Mucosa of gallbladder (tissue), 1 donor: ENCODE measurements around the gene FBXO21. TPM values are rescaled to one million over a fixed set of nuclear protein-coding genes. Genes with fewer than 3 reads are reported as not detected.

Experiments used
- DNase-seq: peaks from one replicate; pipeline ENCODE4 v3.0.0-alpha.2; 2020; ENCODE audit warnings: low spot score
- total RNA-seq: library from RNA; stranded (reverse); gene quantifications from one replicate; pipeline ENCODE4 v1.2.1, GENCODE V29; 2021
- donor health status: DM: no; HTN: no; CAD: no.

FBXO21 gene
- total RNA-seq, 1 donor from 2014 or later, result 69.4 TPM

GRCh38 chr12:117139025-117139717 lies 51.1 kb downstream of the FBXO21 start:
- no peak for DNase-seq

DNA sequence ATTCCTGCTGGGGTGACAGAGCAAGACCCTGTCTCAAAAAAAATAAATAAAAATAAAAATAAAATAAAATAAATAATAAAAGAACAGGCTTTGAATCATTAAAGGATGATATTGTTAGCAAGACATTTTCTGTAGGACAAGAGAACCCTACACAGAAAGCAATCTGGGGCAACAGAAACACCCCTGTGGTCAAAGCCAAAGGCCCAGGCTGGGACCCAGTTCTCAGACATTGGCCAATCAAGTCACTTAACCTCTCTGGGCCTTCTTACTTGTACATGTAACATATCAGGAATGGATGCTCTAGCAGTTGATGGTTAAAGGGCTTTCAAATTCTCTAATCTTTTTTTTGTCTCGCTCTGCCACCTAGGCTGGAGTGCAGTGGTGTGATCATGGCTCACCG lies 55.5 kb downstream of the FBXO21 start:
- no peak for DNase-seq

GRCh38 chr12:117134059-117134458 lies 56.2 kb downstream of the FBXO21 start:
- DNase-seq, result no peak

DNA sequence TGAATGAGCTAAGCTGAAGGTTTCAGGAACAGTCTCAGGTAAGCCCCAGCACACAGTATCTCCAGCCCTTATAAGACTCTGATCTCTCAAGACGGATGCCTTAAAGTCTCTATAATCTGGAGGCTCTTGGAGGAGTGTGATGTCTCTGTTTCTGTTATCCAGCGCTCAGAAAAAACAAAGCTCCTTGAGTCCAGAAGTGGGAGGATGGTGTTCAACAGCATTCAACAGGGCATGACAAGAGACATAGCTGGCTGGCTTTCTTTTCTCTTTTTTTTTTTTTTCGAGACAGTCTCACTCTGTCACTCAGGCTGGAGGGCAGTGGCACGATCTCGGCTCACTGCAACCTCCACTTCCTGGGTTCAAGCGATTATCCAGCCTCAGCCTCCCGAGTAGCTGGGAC lies 59.5 kb downstream of the FBXO21 start:
- no peak for DNase-seq

- no peak for DNase-seq
Measured at GRCh38 chr12:117129391-117129790, 60.9 kb downstream of the FBXO21 start.

DNA sequence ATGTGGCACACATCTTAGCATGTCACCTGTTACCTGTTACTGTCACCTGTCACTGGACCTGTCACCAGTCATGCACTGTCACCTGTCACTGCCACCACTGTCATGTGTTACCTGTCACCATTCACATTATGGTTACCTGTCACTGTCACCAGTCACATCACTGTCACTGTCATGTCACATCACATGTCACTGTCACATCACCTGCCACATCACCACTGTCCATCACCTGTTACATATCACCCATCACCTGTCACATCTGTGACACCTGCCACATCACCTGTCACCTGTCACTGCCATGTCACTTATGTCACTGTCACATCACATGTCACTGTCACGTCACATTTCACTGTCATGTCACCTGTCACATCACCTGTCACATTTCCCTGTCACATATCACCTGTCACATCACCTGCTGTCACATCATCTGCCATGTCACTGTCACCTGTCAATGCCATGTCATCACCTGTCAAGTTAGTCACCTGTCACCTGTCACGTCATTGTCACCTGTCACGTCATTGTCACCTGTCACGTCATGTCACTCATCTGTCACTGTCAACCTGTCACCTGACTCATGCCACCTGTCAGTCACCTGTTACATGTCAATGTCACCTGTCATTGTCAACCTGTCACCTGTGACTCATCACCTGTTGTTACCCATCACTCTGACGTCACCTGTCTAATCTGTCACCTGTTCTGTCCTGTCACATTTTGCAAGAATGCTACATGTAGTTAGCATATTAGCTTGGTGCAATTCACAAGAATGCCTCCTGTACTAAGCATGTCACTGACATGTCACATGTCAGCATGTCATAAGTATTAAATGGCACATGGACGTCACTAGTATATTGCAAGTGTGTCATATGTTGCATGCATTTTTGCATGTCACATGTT lies 62.1 kb downstream of the FBXO21 start:
- DNase-seq, result no peak

- DNase-seq, result no peak
Measured at GRCh38 chr12:117126335-117126734, 63.9 kb downstream of the FBXO21 start.

DNA sequence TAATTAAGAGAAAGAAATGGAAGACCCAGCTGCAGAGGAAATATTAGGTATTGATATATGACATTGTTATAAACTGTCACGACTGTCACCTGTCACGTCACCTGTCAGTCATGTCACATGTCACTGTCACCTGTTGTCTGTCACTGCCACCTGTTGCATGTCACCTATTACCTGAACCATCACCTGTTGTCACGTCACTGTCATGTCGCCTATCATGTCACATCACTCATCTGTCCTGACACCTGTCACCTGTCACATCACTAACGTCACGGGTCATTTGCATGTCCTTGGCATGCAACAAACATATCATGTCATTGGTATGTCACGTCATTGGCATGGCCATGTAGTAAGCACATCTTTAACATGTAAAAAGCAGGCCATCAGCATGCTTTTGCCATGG lies 64.5 kb downstream of the FBXO21 start:
- no peak for DNase-seq

GRCh38 chr12:117125272-117125613 lies 65.0 kb downstream of the FBXO21 start:
- DNase-seq, result no peak

DNA sequence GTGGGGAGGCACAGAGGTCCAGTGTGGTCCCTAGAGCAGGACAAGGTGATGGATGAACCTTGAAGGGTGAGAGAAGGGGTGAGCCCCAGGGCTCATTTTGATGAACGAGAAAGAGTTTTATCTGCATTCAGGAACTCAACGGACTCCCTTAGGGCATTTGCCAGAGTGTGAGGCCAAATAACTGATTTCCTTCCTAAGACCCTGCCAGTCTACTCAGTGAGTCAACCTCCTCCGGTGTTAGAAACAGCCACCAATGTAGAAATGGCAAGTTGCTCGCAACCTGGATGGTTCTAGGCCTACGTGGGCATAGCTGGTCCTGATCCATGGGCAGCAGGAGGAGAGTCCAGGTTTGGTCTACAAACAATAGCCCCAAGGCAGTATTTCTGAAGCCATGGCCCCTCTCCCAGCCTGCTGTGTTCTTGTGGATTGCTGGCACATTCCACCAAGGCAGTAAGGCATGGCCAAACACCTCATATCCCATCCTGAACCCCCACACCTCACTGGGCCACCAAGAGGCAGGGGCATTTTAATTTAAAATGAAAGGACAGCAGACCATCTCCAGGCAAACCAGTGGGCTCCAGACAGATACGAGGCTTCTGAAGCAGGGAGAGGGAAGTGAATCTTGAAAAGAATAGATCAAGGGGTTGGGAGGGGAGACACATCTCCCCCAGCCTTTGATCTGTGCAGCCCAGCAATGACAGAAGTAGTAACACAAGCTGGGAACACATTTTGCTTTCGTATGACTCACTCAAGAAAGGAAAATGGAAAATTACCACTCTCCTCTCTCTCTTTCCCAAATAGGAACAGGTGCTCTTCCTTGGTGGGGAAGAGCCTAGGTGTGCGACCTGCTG lies 65.6 kb downstream of the FBXO21 start:
- no peak for DNase-seq

DNA sequence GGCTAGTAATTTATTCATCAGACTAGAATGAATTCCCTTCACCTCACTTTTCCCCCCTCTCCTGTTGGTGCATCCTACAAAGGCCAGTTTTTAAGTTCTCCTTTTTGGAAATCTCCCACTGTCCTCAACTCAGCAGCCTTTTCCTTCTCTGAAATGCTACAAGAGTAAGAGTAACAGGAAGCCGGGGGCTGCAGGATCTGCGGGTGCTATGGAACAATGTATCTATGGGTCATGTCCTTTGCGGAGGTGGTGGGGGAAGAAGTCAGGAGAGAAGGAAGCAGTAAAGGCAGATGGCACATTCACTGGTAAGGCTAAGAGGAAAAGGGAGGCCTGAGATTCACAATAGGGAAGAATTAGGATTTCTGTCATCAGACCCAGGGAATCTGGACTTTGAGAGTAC lies 68.8 kb downstream of the FBXO21 start:
- no peak for DNase-seq

DNA sequence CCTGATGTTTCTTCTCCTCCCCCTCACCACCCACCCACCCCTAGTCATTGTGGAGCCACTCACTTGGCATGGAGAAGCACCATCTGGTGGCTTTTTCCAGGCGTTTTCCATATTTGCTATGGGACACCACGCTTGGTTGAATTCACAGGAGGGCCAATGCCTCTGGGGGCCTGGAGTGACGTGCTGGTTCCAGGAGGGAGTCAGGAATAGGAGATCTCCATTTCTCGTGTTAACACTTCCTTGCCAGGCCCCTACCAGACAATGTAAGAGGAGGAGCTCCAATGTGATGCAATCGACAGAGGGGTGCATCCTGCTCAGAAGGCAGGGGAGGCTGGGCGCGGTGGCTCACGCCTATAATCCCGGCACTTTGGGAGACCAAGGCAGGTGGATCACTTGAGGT lies 69.5 kb downstream of the FBXO21 start:
- no peak for DNase-seq

- DNase-seq, result no peak
Measured at GRCh38 chr12:117119592-117120198, 70.6 kb downstream of the FBXO21 start.

DNA sequence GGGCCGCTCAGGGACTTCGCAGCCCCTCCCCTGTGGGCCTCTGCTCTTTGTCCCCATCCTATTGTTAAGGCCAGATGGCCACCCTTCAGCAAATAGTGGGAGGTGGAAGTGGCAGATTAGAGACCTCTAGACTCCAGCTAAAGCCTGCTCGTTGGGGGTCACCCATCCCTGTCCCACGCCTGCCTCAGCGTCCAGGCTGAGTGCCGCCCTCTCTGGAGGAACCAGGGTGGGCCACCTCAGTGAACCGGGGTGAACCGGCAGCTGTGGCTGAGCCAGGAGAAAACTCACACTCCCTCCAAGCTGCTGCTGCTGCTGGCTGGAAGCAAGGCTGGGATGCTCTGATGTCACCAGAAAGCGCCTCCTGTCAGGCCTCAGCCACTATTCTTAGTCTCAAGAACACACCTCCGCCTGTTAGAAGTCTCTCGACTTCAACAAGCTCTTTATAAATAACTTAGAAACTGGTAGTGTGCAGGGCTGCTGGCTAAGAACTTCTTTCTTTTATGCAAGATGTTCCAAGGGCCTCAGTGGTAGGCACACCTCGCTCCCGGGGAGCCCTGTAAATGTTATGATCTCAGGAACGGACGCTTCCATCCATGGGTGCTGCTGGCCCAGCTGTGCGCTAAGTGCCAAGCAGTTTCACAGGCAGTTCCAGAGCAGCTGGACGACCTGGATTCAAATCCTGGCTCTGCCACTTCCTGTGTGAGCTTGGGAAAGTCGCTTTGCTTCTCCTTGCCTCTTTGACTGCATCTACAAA lies 71.3 kb downstream of the FBXO21 start:
- DNase-seq, result no peak

DNA sequence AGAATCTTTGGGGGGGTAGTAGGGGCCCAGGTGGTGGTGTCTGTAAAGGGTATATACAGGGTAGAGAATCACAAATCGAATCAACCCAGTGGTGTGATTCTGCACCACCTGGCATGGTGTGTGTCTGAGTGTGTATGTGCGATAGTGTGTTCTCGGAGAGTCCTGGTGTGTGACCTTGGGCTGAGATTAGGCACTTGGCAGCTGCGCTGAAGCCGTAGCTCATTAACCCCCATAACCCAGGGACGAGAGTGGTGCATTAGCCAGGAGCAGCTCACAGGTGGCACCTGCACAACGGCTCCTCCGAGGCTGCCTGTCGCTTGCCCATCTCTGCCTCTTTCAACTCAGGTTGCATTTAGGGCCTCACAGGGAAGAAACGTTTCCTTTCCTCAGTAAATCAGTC lies 75.5 kb downstream of the FBXO21 start:
- DNase-seq, result no peak

GRCh38 chr12:117113231-117113630 lies 77.0 kb downstream of the FBXO21 start:
- no peak for DNase-seq

- DNase-seq, result no peak
Measured at GRCh38 chr12:117111821-117112595, 78.3 kb downstream of the FBXO21 start.

DNA sequence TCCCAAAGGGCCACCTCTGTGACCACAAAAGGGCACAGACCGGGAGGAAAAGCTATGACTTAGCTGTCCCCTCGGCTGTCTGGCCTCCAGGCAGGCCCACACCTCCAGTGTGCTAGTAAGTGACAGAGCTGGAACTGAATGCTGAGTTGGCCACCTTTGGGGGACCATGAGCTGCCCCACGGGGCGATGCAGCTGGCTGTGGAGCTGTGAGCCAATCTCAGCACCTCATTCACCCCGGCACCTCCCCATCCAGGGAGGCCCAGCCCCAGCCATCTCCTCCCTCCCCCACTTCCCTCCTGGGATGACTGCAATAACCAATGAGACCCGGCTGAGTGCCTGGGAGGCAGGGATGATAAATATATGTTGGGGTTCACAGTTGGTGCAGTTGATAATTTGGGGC lies 78.9 kb downstream of the FBXO21 start:
- DNase-seq, result no peak

GRCh38 chr12:117109943-117110635 lies 80.2 kb downstream of the FBXO21 start:
- no peak for DNase-seq

DNA sequence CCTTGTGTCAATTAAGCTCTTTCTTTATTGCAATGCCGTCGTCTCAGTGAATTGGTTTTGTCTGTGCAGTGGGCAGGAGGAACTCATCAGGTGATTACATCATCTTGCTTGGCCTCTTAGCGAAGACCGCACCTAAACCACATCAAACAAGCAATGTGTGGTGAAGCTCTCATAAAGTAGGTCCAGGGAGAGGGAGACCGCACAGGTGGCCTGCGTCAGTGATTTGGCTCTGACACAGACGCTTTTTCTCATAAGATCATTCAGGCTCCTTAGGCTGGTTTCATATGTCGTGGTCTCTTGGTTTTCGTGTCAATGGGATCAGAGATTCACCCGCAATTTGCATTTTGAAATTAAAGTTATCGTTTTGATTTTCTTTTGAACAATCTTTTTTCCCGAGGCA lies 84.4 kb downstream of the FBXO21 start:
- DNase-seq, result no peak
